Body of pancreas (tissue), 4 donors: ENCODE results near the gene PFN1. TPM values are rescaled to one million over a fixed set of nuclear protein-coding genes. Genes with fewer than 3 reads are reported as not detected.

Experiments
- ATAC-seq: fragments of 150-250 bp; one replicate; pipeline ENCODE4 v1.9.1; 2016
- DNase-seq, 4 donors: peaks; one replicate each; pipeline ENCODE4 v3.0.0-alpha.2; 2019
- H3K27ac ChIP-seq, 4 donors: fragments of 200-600 bp; sonication (generic); 1 replicate in 3 of 4; 2 replicates in 1 of 4; pipeline versions ENCODE4 v1.5.1 to v1.6.1; 2016 to 2019; ENCODE audit warnings: mild to moderate bottlenecking in 1 of 4, mixed read lengths in 1 of 4, moderate library complexity in 1 of 4
- H3K27me3 ChIP-seq, 2 donors: fragments of 200-600 bp; sonication (generic); one replicate each; pipeline ENCODE4 v1.6.0; 2016; ENCODE audit warnings: mild to moderate bottlenecking in 1 of 2
- H3K36me3 ChIP-seq, 2 donors: fragments of 200-600 bp; sonication (generic); replicated peaks in 1 of 2; 2 replicates each; pipeline ENCODE4 v1.5.1; 2016; ENCODE audit warnings: low read depth in 2 of 2; ENCODE audit not compliant: insufficient read depth in 1 of 2
- H3K4me1 ChIP-seq: fragments of 200-600 bp; sonication (generic); one replicate; pipeline ENCODE4 v1.6.0; 2016
- H3K4me3 ChIP-seq, 2 donors: fragments of 200-600 bp; sonication (generic); 1 replicate in 1 of 2; 2 replicates in 1 of 2; pipeline ENCODE4 v1.5.1; 2016 to 2019
- H3K9me3 ChIP-seq, 3 donors: fragments of 200-600 bp; sonication (generic); 1 replicate in 2 of 3; 2 replicates in 1 of 3; pipeline ENCODE4 v1.5.1; 2016
- CTCF ChIP-seq, 7 experiments: fragments of 450-650 bp in 4 of 7; fragments of 200-600 bp in 3 of 7; sonication (generic) in 3 of 7; IDR thresholded peaks; one replicate each; pipeline ENCODE4 v1.5.1; 2016 to 2019; ENCODE audit warnings: antibody characterized with exemption in 7 of 7
- POLR2A ChIP-seq, 3 donors: fragments of 450-650 bp; IDR thresholded peaks; one replicate each; pipeline ENCODE4 v1.6.1; 2016; ENCODE audit warnings: antibody characterized with exemption in 3 of 3, mild to moderate bottlenecking in 2 of 3
- WGBS, 2 donors: methylation state at CpG; one replicate each; pipeline ENCODE4 v1.1.5; 2017; 5-methylcytosine and 5-hydroxymethylcytosine counted together
- intact Hi-C: fragments of 100-400 bp; cut with DNase I; formaldehyde crosslinking; loops from one replicate; pipeline ENCODE4 v1.15.1; 2023
- total RNA-seq, 2 donors: library from RNA; depleted of rRNA; stranded (reverse); fragments of >200 nt; gene quantifications; one replicate each; pipeline ENCODE4 v1.1.0, GENCODE V29; 2016

Gene PFN1
- total RNA-seq, 2 donors from 2014 or later: 164 to 180 TPM

DNA sequence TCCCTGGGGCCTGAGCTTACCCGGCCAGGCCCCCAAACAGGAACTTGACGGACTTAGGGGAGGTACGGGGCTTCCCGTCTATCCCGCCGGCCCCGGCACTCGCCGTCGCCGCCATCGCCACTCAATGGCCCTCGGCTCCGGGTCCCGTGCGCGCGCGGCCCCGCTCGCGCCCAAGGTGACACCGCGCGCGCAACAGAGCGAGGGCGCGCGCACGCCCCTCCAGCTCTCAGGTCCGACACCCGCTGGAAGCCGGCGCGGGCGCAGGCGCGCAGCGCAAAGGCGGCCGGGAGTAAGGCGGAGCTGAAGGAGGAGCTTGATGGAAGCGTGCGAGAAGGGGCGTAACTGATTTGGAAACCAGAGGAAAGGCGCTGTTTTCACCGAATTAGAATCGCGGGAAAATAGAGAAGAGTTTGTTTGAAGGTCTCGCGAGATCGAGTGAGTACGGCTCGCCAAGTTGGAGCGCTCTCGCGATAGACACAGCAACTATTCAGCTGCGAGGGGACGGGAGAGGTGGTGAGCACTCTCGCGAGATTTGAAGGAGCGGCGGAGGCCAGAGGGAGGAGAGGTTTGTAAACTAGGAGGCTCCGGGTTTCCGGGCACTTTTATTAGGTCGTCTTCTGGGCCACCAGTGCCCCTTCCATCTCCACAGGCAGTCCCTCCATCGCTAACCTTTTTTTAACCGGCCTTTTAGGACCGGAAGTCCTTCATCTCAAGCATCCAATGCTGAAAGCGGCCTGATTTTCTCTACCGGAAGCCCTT lies 8.4 kb downstream of the PFN1 start, which contains the start of the genes RNF167 and SLC25A11:
Gene RNF167 (plus strand): TSS at position 473 of the 759 bp plus-strand sequence. CDS start 642 bp downstream, outside the sequence.
Gene SLC25A11 (minus strand): TSS at position 251 of the 759 bp plus-strand sequence. CDS start 136 bp downstream, at position 115.
- peak; percentile 90 for ATAC-seq

DNA sequence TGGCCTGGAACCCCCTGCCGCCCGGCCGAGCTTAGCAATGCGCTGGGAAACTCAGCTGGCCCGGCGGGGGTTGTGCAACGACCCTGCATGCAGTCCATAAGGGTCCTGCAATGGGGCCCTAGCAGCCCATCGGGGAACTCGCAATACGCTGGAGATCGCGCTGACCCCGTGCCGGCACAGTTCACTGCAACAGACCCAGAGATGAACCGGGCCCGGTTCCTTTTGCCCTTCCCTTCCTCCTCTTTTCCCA lies 8.9 kb downstream of the PFN1 start:
- WGBS, 2 donors: 0% methylated on average over 7 to 16 of the region's 16 CpGs
- H3K9me3 ChIP-seq: no peaks in the 10 kb centered on the region
- DNase-seq (no peak), ATAC-seq (no peak)
- H3K36me3 ChIP-seq: peaks cover 0 to 13% of the 10 kb centered on the region in 2 donors
- TF ChIP-seq CTCF (IDR thresholded peaks at IDR 0.05): no peak
- no peak for TF ChIP-seq POLR2A (IDR thresholded peaks at IDR 0.05)
- intact Hi-C loops: no loop called here
- peak overlapping the region; percentile 78 to 92 for H3K4me3 ChIP-seq
- no peaks in the 10 kb centered on the region for H3K27me3 ChIP-seq
- H3K4me1 ChIP-seq: peaks cover 25% of the 10 kb centered on the region
- H3K27ac ChIP-seq: peak overlapping the region; percentile 82 to 94 (median 91)

More for the DNA sequence above, 8.4 kb downstream of the PFN1 start, which contains the start of the genes RNF167 and SLC25A11:
- WGBS, 2 donors: 1% methylated on average over 45 to 72 of the region's 72 CpGs
- H3K4me3 ChIP-seq: peak within 1 kb of the TSS; percentile 78 to 92
- H3K27me3 ChIP-seq: no peaks in the 10 kb centered on the region
- peaks cover 0 to 13% of the 10 kb centered on the region in 2 donors for H3K36me3 ChIP-seq
- peaks cover 28% of the 10 kb centered on the region for H3K4me1 ChIP-seq
- DNase-seq: peak; percentile 95 to 99 (median 96)
- TF ChIP-seq POLR2A (IDR thresholded peaks at IDR 0.05) (peak in 2 of 3 donors; percentile 54 to 62), CTCF (IDR thresholded peaks at IDR 0.05) (peak in 1 of 7 experiments; percentile 29)
- intact Hi-C loops: no loop called here
- H3K27ac ChIP-seq: peak within 1 kb of the TSS; percentile 82 to 94 (median 91)
- H3K9me3 ChIP-seq: no peaks in the 10 kb centered on the region

GRCh38 chr17:4938688-4939545 lies 9.4 kb downstream of the PFN1 start:
- ATAC-seq (no peak), DNase-seq (no peak)
- peak overlapping the region; percentile 78 to 92 for H3K4me3 ChIP-seq
- peaks cover 30% of the 10 kb centered on the region for H3K4me1 ChIP-seq
- H3K27ac ChIP-seq: peak overlapping the region; percentile 82 to 94 (median 91)
- no peaks in the 10 kb centered on the region for H3K27me3 ChIP-seq
- 47 to 51% methylated on average over 9 to 18 of the region's 19 CpGs for WGBS, 2 donors
- TF ChIP-seq POLR2A (IDR thresholded peaks at IDR 0.05): no peak
- TF ChIP-seq CTCF (IDR thresholded peaks at IDR 0.05): no peak
- peaks cover 0 to 13% of the 10 kb centered on the region in 2 donors for H3K36me3 ChIP-seq
- intact Hi-C loops: no loop called here
- H3K9me3 ChIP-seq: no peaks in the 10 kb centered on the region

DNA sequence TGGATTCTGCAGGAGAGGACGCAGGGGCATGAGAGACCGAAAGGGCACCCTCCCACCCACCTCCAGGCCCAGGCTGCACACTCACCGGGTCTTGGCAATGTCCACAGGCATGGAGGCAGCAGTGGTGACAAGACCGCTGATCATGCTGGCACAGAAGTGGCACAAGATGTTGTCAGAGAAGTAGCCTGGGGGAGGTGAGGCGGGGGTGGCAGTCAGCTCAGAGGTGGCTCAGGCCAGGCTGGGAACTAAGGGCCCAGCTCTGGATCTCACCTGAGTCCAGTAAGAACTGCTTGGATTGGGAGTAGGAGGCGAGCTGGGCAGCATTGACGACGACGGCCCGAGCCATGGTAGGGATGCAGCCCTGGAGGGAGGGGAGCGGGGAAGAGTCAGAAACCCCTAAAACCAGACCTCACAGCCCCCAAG lies 10.2 kb downstream of the PFN1 start:
- DNase-seq (no peak), ATAC-seq (no peak)
- Histone ChIP-seq H3K27me3 (no peaks in the 10 kb centered on the region), H3K4me1 (peaks cover 30% of the 10 kb centered on the region), H3K27ac (no peak overlapping the region), H3K9me3 (no peaks in the 10 kb centered on the region), H3K36me3 (peaks cover 0 to 11% of the 10 kb centered on the region in 2 donors), H3K4me3 (no peak overlapping the region)
- WGBS, 2 donors: 85 to 93% methylated on average over 4 to 11 of the region's 11 CpGs
- intact Hi-C loops: no loop called here
- TF ChIP-seq CTCF (IDR thresholded peaks at IDR 0.05) (no peak), POLR2A (IDR thresholded peaks at IDR 0.05) (no peak)
